Measurements from ENCODE around the gene SORBS1.

SORBS1 gene

DNA sequence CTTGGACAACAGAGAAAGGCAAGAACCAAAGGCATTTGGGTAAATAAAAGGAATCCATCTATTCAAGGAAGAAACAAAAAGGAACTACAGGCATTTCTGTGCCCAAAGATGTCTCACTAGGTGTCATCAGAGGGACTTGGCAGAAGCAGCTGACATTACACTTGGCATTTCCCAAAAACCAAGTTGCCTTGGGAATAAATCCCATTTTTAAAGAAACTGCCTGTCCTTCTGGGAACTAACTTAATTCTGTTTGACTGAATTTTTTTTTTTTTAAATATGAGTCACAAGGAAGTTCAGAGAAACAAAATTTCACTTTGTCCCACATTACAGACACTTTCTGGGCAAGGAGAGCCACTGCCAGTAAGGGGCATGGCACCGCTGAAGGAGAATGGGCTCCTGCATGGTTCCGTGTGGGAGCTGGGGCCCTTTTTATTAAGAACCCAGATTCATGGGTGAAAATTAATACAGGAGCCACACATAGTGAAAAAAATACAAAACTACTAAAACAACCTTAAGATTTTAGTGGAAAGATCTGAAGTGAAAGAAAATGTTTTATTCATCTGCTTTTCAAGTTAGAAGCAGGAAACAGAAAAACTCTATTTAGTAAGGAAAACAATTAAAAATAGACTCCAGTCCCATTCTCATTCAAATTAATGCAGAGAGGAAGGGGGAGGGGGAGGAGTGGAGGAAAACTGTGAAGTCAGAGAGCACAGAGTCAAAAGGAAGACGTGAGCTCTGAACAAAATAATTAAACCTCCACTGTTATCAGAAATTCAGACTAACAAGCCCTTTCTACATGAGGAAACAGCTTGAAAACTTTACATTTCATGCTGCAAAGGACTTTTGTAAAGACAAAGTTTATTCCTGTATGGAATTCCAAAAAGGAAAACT is 151.9 kb downstream of the SORBS1 start:
- DNase-seq: peak in 4 of 14 donors; percentile 20 to 63 (median 44)

DNA sequence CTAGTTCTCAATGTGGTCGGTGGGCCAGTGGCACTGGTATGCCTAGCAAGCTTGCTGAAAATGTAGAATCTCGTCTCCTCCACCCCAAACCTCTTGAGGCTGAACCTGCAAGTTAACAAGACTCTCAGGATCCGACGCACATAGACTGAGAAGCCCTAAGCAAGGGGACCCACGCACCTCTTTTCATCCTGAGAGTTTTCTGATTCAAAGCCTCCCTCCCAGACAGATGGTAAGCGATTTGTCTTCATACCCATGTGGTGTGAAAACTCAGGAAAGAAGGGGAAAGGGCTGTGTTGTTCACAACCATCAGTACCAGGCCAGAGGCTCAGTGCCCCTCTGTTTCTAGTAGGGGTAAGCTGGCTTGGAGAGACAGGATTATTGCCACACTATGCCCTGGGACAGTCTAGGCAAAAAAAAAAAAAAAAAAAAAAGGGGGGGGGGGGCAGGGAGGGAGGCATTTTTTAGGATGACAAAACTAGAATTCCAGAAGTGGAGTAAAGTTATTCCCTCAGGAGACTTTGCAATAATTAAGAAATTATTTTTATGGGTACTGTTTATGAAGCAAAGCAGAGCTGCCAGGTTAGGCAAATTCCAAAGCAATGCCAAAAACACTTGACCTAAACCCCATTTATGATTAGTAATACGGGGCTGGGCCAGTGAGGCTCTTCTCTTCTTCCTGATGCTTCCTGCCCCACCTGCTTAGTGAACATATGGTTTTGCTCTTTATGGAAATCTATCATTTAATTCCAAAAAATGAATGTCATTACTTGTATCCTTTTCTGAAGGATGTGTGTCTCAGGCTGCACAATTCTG is 152.8 kb downstream of the SORBS1 start:
- DNase-seq: no peak

DNA sequence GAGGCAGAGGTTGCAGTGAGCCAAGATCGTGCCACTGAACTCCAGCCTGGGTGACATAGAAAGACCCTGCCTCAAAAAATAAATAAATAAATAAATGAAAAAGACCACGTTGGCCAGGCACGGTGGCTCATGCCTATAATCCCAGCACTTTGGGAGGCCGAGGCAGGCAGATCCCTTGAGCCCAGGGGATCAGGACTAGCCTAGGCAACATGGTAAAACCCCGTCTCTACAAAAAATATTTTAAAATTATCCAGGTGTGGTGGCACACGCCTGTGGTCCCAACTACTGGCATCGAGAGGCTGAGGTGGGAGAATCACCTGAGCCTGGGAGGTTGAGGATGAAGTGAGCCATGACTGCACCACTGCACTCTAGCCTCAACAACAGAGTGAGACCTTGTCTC is 153.6 kb downstream of the SORBS1 start:
- no peak for DNase-seq

DNA sequence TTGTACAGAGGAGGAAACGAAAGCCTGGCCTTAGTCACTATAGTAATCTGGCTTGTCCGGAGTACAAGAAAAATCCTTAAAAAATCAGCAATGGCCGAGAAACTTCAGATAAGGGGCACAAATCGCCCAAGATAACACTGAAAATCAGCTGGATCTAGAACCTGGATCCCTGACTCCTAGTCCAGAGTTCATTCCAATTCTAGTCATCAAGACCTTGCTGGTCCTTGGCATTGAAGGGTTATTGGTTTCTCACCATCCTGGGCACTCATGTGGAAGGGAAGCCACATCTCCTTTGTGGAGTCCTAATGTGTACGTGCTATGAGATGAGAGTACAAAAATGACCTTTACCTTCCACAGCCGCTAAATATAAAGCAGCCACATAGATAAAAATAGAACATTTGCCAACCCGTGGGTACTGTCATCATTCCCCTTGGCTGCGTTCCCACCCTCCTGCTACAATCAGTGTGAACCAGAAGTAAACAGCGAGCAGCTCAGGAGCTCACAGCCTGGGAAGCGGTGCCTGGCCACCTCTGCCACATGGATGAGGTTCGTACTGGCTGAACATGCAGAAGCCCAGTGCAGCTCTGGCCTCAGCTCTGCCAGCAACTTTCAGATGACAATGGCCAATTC is 154.4 kb downstream of the SORBS1 start:
- DNase-seq: peak in 1 of 14 donors; percentile 84

DNA sequence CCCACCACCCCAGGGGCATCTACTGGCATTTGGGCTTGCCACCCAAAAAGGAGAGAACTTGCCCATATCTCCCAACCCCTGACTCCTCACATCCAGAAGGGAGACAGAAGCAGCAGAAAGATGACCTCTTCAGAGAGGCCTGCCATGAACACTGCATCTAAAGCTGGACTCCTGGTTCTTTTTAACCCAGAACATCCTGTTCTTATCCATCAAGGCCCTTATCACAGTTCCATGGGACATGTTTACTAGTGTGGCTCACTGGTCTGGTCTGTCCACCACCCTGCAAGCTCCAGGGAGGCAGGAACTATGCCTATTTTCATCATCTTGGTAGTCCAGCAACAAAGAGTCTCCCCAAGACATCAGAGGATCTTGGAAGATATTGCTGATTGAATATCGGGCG is 155.5 kb downstream of the SORBS1 start:
- DNase-seq: no peak

DNA sequence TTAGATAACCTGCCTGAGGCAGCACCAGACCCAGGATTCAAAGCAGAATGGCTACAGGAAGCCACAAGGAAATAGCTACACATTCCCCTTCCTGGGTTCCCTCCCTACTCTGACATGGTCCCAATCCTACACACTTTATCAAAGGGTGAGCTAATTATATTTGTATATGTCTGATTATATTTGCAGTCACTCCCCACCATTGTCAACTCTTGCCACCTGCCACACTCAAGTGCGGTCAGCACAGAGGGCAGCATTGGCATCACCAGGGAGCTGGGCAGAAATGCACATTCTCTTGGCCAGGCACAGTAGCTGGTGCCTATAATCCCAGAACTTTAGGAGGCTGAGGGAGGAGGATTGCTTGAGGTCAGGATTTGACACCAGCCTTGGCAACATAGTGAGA is 156.3 kb downstream of the SORBS1 start:
- no peak for DNase-seq

DNA sequence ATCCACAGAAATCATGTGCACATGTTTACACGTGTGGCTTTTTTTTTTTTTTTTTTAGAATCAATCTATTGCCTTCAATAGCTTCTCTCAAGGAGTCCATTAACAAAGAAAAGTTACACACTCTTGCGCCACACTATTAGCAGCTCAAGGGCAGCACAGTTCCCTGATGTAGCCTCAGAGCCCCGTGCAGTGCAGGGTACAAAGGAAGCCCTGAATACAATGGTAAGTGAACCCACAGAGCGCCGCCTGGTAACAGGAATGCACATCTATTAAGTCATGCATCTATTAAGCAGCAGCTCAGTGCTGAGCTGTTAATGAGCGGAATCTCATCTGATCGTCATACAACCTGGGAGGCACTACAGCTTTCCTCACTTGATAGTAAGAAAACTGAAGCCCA is 156.7 kb downstream of the SORBS1 start:
- DNase-seq: no peak

DNA sequence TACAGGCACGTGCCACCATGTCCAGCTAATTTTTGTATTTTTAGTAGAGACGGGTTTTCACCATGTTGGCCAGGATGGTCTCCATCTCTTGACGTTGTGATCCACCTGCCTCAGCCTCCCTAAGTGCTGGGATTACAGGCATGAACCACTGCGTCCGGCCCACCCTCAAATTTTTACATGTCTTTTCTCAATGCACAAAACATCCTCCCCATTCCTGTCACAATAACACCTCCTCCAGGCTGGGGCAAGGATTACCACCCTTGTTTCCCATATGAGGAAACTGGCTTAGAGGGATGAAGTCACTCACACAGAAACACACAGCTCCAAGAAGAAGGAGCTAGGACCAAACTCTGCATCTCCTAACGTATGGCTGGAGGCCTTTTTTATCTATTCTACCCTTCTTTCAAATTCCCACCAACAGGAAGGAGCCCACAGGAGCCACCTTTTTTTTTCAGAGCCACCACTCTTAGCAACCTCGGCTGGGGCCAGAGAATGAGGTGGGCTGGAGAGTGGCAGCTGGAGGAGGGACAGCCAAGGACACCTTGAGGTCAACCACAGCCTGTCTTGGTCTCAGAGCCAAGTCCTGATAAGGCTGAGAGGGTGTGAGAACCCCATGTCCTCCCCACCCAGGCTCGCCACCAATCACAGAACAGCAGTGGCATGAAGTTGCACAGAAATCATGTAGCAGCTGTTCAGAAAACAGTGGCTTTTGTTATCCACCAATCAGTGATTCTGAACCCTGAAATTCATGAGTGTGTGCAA is 157.3 kb downstream of the SORBS1 start:
- DNase-seq: no peak

DNA sequence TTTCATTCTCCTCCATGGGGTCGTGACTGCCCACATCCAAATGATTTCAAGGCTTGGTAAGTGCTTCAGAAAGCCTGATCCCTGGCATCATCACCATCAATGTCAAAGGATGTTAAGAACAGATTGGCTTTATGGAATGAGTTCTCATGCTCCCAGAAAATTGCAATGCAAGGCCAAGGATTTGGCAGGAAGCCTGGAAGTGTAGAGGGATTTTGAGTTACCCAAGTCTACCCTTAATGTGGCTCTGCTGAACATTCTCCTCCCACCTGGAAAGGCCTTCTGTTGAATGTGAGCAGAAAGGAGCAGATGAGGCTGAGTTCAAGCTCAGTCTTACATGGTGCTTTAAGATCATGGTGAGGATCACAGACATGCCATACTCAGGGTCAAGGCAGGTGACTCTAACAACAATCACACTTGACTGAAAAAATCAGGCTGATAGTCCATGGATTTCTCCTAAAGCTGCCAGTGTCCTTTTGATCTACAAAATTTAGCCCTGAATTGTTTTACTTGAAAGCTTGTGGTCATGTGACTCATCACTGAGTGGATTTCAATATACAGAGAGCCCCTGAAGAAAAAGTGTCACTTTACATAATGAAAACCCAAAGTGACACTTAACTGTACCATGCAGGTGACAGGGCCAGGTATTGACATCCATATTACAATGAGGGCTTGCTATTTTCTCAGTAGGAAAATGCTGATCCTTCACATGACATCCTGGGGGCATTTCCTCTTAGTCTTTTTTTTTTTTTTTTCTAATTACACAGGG is 159.3 kb downstream of the SORBS1 start:
- DNase-seq: no peak

DNA sequence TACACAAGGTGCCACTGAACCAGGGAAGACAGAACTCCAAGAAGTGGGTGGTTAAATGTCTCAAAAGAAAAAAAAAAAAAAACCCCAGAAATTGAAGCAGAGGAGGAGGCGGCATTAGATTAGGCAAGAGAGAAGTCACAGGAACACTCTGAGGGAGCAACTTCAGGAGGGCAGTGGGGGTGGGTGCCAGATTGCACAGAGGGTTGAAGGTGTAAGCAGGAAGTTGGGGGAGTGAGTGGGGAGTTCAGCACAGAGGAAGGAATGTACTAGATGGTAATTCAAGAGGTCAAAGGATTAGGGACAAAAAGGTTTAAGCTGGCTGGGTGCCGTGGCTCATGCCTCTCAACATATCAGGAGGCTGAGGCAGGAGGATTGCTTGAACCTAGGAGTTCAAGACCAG is 160.4 kb downstream of the SORBS1 start:
- no peak for DNase-seq

DNA sequence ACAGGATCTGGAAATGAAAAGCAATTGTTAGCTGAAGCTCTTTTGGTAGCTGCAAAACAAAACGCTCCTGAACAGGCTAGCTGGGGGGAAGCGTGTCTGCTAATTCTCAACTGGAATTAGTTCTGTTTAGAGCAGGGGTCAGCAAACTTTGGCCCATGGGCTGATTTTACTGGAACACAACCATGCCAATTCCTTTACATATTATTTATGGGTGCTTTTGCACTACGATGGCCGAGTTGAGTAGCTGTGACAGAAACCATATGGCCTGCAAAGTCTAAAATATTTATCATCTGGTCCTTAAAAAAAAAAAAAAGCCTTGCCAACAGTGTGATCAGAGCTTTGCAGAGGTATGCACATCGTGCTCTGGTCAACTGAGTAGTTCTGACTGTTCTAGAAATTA is 162.0 kb downstream of the SORBS1 start:
- no peak for DNase-seq

DNA sequence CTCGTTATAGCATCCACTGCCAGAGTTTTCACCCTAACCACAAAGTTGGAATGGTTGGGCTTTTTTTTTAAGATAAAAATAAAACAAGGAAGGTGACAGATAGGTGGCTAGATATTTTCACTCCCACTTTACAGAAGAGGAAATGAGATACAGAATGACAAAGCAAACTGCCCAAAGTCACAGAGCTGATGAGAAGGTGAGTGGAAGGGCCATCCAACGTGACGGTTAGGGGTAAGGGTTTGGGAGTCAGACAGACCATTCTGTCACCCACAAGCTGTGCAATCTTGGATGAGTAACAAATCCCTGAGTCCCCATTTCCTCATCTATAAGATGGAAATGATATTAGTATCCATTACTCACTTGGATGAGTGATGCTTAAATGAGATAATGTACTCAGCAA is 163.4 kb downstream of the SORBS1 start:
- no peak for DNase-seq

DNA sequence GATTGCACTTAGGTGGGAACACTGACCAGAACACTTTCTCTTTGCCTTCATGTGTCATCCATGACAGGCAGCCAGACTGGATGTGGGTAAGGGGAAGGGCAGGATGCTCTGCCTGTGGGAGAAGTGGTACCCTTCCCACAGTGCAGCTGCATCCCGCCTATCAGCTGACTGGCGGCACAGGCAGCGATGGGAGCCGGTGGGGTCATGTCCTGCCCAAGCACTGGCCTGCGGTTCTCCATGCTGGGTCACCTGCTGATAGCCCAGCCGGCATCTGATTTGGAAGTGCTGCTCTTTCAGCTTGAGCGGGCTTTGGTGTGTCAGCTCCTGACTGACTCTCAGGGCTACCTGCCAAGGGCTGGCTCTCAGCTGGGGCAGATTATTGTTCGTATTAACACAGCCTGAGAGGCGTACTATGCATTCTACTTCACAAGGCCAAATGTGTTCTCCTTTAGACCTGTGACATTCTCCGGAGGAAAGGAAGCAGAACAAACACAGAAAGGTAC is 165.2 kb downstream of the SORBS1 start:
- peak in 5 of 14 donors; percentile 11 to 90 (median 22) for DNase-seq

DNA sequence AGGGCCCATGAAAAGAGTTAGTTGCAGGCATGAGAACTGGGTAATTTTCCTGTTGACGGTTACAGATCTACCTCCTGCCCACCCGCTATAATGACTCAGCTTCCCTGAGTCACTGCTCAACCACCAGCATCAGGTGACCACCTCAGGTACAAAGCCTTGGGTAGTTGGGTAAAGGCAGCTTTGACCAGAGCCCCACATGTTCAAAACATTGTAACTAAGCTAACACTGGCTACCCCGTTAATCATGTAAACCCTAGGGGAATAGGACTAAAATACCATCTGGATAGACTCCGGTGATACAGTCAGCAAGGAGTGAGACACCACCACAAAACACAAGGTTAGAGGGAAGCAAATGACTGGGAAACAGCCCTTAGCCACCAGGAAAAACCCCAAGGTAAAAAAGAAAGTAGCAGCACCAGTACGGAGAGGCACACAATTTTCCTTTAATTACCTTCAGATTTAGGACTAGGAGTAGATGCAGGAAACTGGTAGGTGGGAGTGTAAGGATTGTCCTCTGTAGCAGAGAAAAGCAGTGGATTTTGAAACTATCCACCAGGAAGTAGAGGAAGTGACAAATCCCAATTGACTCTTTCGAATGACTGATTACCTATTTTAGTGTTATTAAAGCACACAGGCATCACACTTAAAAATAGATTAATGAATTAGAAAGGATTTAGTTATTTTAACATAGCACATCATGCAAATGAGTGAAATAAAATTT is 166.8 kb downstream of the SORBS1 start:
- no peak for DNase-seq

DNA sequence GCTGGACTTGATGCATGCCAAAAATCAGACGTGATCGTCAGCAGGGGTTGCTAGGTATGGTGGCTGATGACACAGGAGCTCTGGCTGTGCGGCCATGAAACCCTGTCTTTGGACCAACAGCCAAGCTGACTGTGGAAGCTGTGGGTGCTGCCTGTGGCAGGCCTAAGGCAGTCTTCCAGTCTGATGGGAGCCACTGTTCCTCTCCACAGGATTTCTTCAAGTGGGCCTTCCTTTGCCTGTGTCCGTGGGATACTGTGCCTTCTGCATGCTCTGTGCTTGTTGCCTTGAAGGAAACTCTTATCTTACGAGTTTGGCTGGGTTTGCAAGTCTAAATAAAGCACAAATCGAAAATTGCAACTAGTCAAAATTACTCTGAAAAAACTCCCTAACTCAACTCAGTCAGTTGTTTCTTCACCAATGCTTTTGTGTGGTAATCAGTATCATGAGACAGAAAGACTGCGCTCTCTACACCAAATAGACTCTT is 168.4 kb downstream of the SORBS1 start:
- DNase-seq: peak in 1 of 14 donors; percentile 50

DNA sequence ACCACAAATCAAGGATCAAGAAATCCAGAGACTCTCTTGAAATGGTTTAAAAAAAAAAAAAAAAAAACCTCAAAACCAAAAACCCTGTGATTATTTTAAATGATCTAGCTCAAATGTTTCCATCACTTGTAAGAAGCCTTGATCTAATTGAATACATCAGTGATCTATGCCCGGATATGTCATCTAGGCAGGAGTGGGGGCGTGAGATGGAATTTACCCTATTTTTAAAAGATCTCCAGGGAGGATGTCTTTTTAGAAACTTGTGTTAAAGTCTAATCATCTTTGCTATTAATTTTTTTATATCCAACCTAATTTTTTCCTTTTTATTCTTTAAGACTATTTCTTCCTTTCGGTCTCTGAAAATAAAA is 169.0 kb downstream of the SORBS1 start:
- DNase-seq: no peak

DNA sequence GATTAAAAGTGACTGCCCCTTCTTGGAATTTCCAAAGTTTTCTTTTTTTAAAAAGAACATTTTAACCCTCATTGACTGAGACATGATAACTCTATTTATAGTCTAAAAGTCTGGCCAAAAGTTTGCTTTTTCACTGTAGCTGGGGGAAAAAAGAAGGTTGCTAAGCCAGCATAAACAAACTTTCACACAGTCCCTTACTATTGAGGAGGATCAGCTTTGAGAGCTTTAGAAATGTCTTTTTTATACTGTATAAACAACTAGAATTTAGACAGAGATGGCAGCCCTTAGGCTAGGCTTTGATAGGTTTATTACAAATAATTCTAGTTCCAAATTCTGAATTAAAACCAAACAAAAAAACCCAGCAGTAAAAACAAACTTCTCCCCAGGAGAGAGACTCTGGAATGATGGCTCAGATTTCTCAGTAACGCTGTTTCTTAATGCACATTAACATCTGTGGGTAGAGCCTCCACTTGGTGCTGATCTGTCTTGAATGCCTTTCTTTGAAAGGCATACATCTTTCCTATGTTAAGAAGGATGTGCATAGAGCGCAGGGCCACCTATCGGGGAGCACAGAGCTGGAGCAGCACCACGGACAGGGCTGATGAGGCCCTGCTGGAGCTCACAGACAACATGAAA is 169.5 kb downstream of the SORBS1 start:
- peak in 1 of 14 donors; percentile 30 for DNase-seq

DNA sequence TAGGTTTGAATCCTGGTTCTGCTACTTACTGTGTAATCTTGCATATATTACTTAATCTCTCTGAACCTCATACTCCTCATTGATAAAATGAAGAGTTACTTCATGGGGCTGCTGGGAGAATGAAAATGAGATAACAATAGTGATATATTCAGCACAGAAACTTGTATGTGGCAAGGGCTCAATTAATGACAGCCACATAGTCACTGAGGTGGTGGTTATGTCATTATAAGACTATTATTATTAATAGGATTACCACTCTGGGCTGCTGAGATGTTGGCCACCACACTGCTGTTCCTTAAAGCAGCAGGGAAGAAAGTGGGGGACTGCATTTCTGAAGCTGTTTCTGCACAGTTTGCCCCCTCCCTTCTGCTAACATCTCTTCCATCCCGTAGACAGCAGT is 170.0 kb downstream of the SORBS1 start:
- DNase-seq: no peak

DNA sequence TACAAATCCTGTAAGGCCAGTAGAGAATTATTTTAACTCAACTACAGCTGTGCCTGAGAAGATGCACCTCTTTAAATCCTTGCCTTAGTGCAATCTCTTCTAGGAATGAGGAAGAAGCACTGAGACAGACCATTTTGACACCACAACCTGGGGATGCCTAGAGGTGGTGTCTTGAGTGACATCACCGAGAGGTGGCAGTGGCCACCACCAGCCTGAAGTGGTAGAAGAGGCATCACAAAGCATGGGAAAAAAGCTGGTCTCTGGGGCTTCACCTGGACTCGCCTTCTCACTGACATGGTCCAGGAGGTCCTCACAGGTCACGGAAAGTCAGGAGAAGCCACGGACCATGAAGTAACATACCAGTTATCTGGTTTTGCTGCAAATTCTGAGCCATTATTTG is 171.2 kb downstream of the SORBS1 start:
- no peak for DNase-seq

DNA sequence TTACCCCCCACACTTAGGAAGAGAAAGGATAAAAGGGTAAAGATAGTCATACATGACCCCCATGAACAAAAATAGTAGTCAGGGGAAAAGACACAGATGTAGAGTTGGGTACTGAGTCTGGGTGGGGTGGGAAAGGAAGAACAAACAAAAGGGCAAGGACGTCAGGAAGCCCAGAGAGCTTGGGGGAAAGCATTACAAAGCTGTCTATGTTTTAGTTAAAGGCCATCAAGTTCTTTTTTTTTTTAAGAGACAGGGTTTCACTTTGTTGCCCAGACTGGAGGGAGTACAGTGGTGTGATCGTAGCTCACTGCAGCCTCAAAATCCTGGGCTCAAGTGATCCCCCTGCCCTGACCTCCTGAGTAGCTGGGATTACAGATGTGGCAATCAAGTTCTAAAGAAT is 172.0 kb downstream of the SORBS1 start:
- DNase-seq: no peak
